PC-9 (cell line): Measurements from ENCODE around the gene SLC26A6. TPM values are rescaled to one million over a fixed set of nuclear protein-coding genes. Genes with fewer than 3 reads are reported as not detected.

Source experiments
- BruUV-seq: library from RNA; stranded (reverse); fragments of 400-500 nt; replicated peaks from 2 replicates; lab custom pipeline; 2021; lab: Mats Ljungman, UMichigan
- CTCF ChIA-PET: fragments of 300-600 bp; sonication (Branson Sonifier 250); formaldehyde crosslinking; loops from one replicate; lab custom pipeline; 2022; ENCODE audit warnings: antibody characterized with exemption; lab: Charles Lee
- POLR2A ChIA-PET: fragments of 300-600 bp; sonication (Branson Sonifier 250); formaldehyde crosslinking; loops from one replicate; lab custom pipeline; 2022; ENCODE audit warnings: antibody characterized with exemption; ENCODE audit not compliant: unreplicated experiment; lab: Charles Lee
- DNase-seq, 2 experiments: peaks; one replicate each; pipeline versions ENCODE4 v3.0.0 to v3.0.0-alpha.2; 2015 to 2022; ENCODE audit warnings: mixed read lengths in 1 of 2
- H2AFZ ChIP-seq: fragments of 200-600 bp; sonication (generic); 2 replicates; pipeline ENCODE4 v1.8.1; 2017; ENCODE audit warnings: antibody characterized with exemption
- H3F3A ChIP-seq: fragments of 200-600 bp; sonication (generic); 2 replicates; pipeline ENCODE4 v1.8.1; 2017; ENCODE audit warnings: antibody characterized with exemption, mild to moderate bottlenecking, low read depth; ENCODE audit not compliant: insufficient read depth
- H3K27ac ChIP-seq: fragments of 200-600 bp; sonication (generic); 2 replicates; pipeline ENCODE4 v1.6.1; 2016; ENCODE audit warnings: mixed run types
- H3K27me3 ChIP-seq: fragments of 200-600 bp; sonication (generic); 2 replicates; pipeline ENCODE4 v1.6.1; 2016; ENCODE audit warnings: low read depth, mixed run types; ENCODE audit not compliant: insufficient read depth
- H3K36me3 ChIP-seq: fragments of 200-600 bp; sonication (generic); 2 replicates; pipeline ENCODE4 v1.6.1; 2016; ENCODE audit warnings: low read depth, mixed run types
- H3K4me1 ChIP-seq: fragments of 200-600 bp; sonication (generic); replicated peaks from 2 replicates; pipeline ENCODE4 v1.6.1; 2016; ENCODE audit warnings: mixed run types; ENCODE audit not compliant: insufficient read depth
- H3K4me2 ChIP-seq: fragments of 200-600 bp; sonication (generic); 2 replicates; pipeline ENCODE4 v1.6.1; 2017; ENCODE audit warnings: mixed run types
- H3K4me3 ChIP-seq: fragments of 200-600 bp; sonication (generic); 2 replicates; pipeline ENCODE4 v1.6.1; 2016; ENCODE audit warnings: mixed run types
- H3K79me2 ChIP-seq: fragments of 200-600 bp; sonication (generic); 2 replicates; pipeline ENCODE4 v1.6.1; 2017; ENCODE audit warnings: low read depth, mixed run types
- H3K9me2 ChIP-seq: fragments of 200-600 bp; sonication (generic); 2 replicates; pipeline ENCODE4 v1.8.1; 2017; ENCODE audit warnings: mild to moderate bottlenecking; ENCODE audit not compliant: insufficient read depth
- H3K9me3 ChIP-seq: fragments of 200-600 bp; sonication (generic); 2 replicates; pipeline ENCODE4 v1.8.1; 2016; ENCODE audit warnings: low read depth; ENCODE audit not compliant: insufficient read depth
- H4K20me1 ChIP-seq: fragments of 200-600 bp; sonication (generic); 2 replicates; pipeline ENCODE4 v1.8.1; 2017; ENCODE audit not compliant: insufficient read depth
- CTCF ChIP-seq: fragments of 200-600 bp; sonication (generic); conservative IDR thresholded peaks from 2 replicates; pipeline ENCODE4 v1.6.1; 2017; ENCODE audit warnings: mixed run types, antibody characterized with exemption, mild to moderate bottlenecking, moderate library complexity
- EZH2 ChIP-seq: fragments of 200-600 bp; sonication (generic); IDR thresholded peaks from 2 replicates; pipeline ENCODE4 v1.8.0; 2017; ENCODE audit warnings: antibody characterized with exemption, low read depth
- intact Hi-C: fragments of 100-400 bp; cut with micrococcal nuclease; formaldehyde crosslinking; loops from one replicate; pipeline ENCODE4 v1.10.0; 2022; ENCODE audit not compliant: unreplicated experiment
- total RNA-seq: library from RNA; stranded (reverse); gene quantifications from 2 replicates; pipeline ENCODE4 v1.2.3, GENCODE V29; 2021

Gene SLC26A6
- total RNA-seq, 1 experiment from 2014 or later: 18.7 TPM

DNA sequence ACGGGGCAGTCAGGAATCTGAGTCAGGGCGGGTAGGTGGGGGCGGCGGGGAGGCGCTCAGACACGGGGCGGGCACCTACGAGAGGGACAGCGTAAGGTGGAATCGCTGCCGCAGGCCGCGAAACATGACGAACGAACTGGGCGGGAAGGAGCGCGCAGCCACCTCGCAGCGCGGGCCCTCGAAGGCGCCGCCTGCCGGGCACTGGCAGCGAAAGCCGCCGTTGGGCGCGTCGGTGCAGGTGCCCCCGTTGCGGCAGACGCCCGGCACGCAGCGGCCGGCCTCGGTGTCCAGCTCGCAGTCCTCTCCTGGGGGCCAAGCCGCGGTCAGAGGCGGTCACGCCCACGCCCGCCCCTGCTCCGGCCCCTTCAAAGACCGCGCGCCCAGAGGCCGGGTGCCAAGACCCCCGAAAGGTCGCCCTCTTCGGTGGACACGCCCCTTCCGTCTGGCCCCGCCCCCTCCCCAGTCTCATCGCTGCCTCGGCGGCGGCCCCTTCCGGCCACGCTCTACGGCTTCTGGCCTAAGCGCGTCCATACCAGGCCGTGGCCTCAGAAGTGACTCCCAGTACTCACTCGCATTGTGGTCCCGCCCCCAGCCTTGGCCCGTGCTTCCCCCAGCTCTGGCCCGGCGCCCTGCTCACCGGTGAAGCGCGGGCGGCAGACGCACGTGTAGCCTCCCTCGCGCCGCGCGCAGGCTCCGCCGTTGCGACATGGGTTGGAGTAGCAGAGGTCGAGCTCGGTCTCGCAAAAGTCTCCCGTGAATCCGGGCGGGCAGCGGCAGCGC is 21.0 kb upstream of the SLC26A6 start:
- ChIA-PET CTCF (no interaction called here), POLR2A (no interaction called here)
- no peaks in the 10 kb centered on the region for H3F3A ChIP-seq
- H2AFZ ChIP-seq: no peak overlapping the region
- no peaks in the 10 kb centered on the region for H3K27me3 ChIP-seq
- H3K9me2 ChIP-seq: no peaks in the 10 kb centered on the region
- intact Hi-C loops: no loop called here
- no peaks in the 10 kb centered on the region for H3K4me1 ChIP-seq
- TF ChIP-seq CTCF (no peak), EZH2 (no peak)
- H4K20me1 ChIP-seq: no peaks in the 10 kb centered on the region
- DNase-seq: peak in 1 of 2 experiments; percentile 58
- H3K9me3 ChIP-seq: no peaks in the 10 kb centered on the region; the same call in 1 of the 2 replicates
- no peak overlapping the region for H3K4me2 ChIP-seq
- no TSS peak for BruUV-seq
- H3K36me3 ChIP-seq: no peaks in the 10 kb centered on the region
- no peak overlapping the region for H3K27ac ChIP-seq
- H3K4me3 ChIP-seq: no peak overlapping the region
- no peaks in the 10 kb centered on the region for H3K79me2 ChIP-seq

DNA sequence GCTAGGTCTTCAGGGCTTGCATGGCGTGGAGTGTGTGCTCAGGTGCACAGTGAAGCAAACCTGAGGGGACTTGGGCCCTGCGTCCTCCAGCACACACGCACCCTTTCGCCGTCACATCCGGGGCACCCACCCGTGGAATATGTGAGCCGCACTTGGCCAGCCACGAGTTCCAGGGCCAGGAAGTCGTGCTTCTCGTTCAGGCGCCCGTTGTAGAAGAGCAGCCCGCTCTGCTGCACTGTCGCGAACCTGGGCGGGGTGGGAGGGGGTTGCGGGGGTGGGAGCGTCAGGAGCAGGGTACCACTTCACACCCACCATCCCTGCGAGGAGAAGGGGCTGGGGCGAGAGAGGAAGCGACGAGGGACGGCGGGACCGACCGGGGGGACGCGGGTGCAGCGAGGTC is 20.3 kb upstream of the SLC26A6 start:
- ChIA-PET CTCF (no interaction called here), POLR2A (no interaction called here)
- Histone ChIP-seq H4K20me1 (no peaks in the 10 kb centered on the region), H3K27ac (no peak overlapping the region), H3K9me2 (no peaks in the 10 kb centered on the region), H3K27me3 (no peaks in the 10 kb centered on the region), H3K4me1 (no peaks in the 10 kb centered on the region), H3K79me2 (no peaks in the 10 kb centered on the region), H3K9me3 (no peaks in the 10 kb centered on the region; the same call in 1 of the 2 replicates), H3K36me3 (no peaks in the 10 kb centered on the region), H2AFZ (no peak overlapping the region), H3K4me3 (no peak overlapping the region), H3K4me2 (no peak overlapping the region), H3F3A (no peaks in the 10 kb centered on the region)
- TF ChIP-seq EZH2 (no peak), CTCF (no peak)
- DNase-seq: no peak
- BruUV-seq: no TSS peak
- intact Hi-C loops: no loop called here

DNA sequence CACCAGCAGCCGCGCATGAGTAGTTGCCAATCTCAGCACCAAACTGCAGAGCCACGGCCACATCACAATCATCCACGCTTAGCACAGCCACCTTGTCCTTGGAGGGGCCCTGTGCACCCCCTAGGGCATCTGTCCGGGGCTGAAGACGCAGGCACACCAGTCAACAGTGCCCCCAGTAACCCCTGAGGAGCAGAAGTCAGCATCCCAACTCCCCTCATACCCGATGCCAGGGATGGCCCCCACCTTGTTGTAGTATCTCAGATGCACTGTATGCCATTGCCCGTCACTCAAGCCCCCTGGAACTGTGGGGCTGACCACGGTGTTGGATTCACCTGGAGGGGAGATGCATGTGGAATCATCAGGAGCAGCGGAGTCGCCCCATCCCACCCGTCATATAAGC is 19.8 kb upstream of the SLC26A6 start:
- DNase-seq: no peak
- Histone ChIP-seq H3F3A (no peaks in the 10 kb centered on the region), H4K20me1 (no peaks in the 10 kb centered on the region), H3K27me3 (no peaks in the 10 kb centered on the region), H3K4me2 (no peak overlapping the region), H3K9me2 (no peaks in the 10 kb centered on the region), H3K36me3 (no peaks in the 10 kb centered on the region), H3K4me3 (no peak overlapping the region), H3K27ac (no peak overlapping the region), H3K9me3 (no peaks in the 10 kb centered on the region), H2AFZ (no peak overlapping the region), H3K4me1 (no peaks in the 10 kb centered on the region), H3K79me2 (no peaks in the 10 kb centered on the region)
- intact Hi-C loops: no loop called here
- POLR2A ChIA-PET: no interaction called here
- BruUV-seq: no TSS peak
- CTCF ChIA-PET: no interaction called here
- TF ChIP-seq CTCF: no peak
- TF ChIP-seq EZH2: no peak
